ENCODE results near the gene FAM13B. TPM values are rescaled to one million over a fixed set of nuclear protein-coding genes. Genes with fewer than 3 reads are reported as not detected.

FAM13B gene
- total RNA-seq, 1 donor from 2014 or later: 32.0 TPM

DNA sequence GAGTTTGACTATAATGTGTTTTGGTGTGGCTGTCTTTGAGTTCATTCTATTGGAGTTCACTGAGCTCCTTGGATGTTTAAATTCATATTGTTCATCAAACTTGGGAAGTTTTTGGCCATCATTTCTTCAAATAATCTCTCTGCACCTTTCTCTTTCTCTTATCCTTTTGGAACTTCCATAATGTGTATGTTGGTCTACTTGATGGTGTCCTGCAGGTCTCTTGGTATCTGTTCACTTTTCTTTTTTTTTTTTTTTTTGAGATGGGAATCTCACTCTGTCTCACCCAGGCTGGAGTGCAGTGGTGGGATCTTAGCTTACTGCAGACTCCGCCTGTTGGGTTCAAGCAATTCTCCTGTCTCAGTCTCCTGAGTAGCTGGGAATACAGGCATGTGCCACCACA, 116.0 kb downstream of the FAM13B start:
- no peak overlapping the region for H3K27ac Mint-ChIP-seq (ENCODE audit: unreplicated experiment)
- H3K9ac ChIP-seq (ENCODE audit: low read length): no peak overlapping the region

DNA sequence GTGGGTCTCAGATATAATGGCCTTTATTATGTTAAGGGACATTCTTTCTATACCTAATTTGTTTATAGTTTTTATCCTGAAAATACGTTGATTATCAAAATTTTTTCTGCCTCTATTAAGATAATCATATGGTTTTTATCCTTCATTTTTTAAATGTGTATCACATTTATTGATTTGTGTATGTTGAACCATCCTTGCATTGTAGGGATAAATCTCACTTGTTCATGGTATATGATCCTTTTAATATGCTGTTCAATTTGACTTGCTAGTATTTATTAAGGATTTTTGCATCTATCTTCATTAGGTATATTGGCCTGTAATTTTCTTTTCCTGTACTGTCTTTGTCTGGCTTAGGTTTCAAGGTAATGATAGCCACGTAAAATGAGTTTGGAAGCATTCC, 118.1 kb downstream of the FAM13B start:
- Histone ChIP-seq H3K36me3 (ENCODE audit: insufficient read depth, low read length) (no peaks in the 10 kb centered on the region), H3K27me3 (ENCODE audit: insufficient read depth, low read length) (no peaks in the 10 kb centered on the region), H3K79me2 (ENCODE audit: insufficient read depth, low read length) (no peaks in the 10 kb centered on the region), H2AFZ (ENCODE audit: low read depth, low read length) (no peak overlapping the region), H3K9ac (ENCODE audit: low read length) (no peak overlapping the region), H4K20me1 (ENCODE audit: insufficient read depth, low read length) (no peaks in the 10 kb centered on the region), H3K27ac (ENCODE audit: low read depth, low read length) (no peak overlapping the region), H3K4me1 (ENCODE audit: insufficient read depth, low read length) (no peaks in the 10 kb centered on the region), H3K9me3 (ENCODE audit: insufficient read depth, low read depth, low read length) (no peaks in the 10 kb centered on the region), H3K4me3 (ENCODE audit: insufficient read depth, low read depth, low read length) (no peak overlapping the region), H3K4me2 (ENCODE audit: low read length) (no peak overlapping the region)
- H3K27ac Mint-ChIP-seq (ENCODE audit: unreplicated experiment): no peak overlapping the region
- no peaks in the 10 kb centered on the region for H3K27me3 Mint-ChIP-seq (ENCODE audit: low read depth, unreplicated experiment)
- DNase-seq (ENCODE audit: low read depth) (no peak), FAIRE-seq (no peak)
- no peaks in the 10 kb centered on the region for H3K4me1 Mint-ChIP-seq (ENCODE audit: low read depth, unreplicated experiment)
- TF ChIP-seq EZH2 (IDR thresholded peaks at IDR 0.05; ENCODE audit: insufficient read depth, low read length): no peak
- TF ChIP-seq, protein P1, sequence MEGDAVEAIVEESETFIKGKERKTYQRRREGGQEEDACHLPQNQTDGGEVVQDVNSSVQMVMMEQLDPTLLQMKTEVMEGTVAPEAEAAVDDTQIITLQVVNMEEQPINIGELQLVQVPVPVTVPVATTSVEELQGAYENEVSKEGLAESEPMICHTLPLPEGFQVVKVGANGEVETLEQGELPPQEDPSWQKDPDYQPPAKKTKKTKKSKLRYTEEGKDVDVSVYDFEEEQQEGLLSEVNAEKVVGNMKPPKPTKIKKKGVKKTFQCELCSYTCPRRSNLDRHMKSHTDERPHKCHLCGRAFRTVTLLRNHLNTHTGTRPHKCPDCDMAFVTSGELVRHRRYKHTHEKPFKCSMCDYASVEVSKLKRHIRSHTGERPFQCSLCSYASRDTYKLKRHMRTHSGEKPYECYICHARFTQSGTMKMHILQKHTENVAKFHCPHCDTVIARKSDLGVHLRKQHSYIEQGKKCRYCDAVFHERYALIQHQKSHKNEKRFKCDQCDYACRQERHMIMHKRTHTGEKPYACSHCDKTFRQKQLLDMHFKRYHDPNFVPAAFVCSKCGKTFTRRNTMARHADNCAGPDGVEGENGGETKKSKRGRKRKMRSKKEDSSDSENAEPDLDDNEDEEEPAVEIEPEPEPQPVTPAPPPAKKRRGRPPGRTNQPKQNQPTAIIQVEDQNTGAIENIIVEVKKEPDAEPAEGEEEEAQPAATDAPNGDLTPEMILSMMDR (IDR thresholded peaks at IDR 0.05; ENCODE audit: insufficient read depth, low read depth, low read length): no peak
- peaks cover 5% of the 10 kb centered on the region for H3K9me3 Mint-ChIP-seq (ENCODE audit: unreplicated experiment)
- no peaks in the 10 kb centered on the region for H3K36me3 Mint-ChIP-seq (ENCODE audit: low read depth, unreplicated experiment)
- H3K4me3 Mint-ChIP-seq (ENCODE audit: unreplicated experiment): no peak overlapping the region

More for the DNA sequence above, 116.0 kb downstream of the FAM13B start:
- no peak overlapping the region for H3K4me3 ChIP-seq (ENCODE audit: insufficient read depth, low read depth, low read length)
- DNase-seq (ENCODE audit: low read depth) (no peak), FAIRE-seq (no peak)
- peaks cover 5% of the 10 kb centered on the region for H3K9me3 Mint-ChIP-seq (ENCODE audit: unreplicated experiment)
- H4K20me1 ChIP-seq (ENCODE audit: insufficient read depth, low read length): no peaks in the 10 kb centered on the region
- no peak overlapping the region for H3K4me3 Mint-ChIP-seq (ENCODE audit: unreplicated experiment)
- H3K9me3 ChIP-seq (ENCODE audit: insufficient read depth, low read depth, low read length): no peaks in the 10 kb centered on the region
- H3K36me3 Mint-ChIP-seq (ENCODE audit: low read depth, unreplicated experiment): no peaks in the 10 kb centered on the region
- no peaks in the 10 kb centered on the region for H3K27me3 Mint-ChIP-seq (ENCODE audit: low read depth, unreplicated experiment)
- TF ChIP-seq, protein P1 (IDR thresholded peaks at IDR 0.05; ENCODE audit: insufficient read depth, low read depth, low read length): no peak
- TF ChIP-seq EZH2 (IDR thresholded peaks at IDR 0.05; ENCODE audit: insufficient read depth, low read length): no peak
- no peak overlapping the region for H3K27ac ChIP-seq (ENCODE audit: low read depth, low read length)
- H3K79me2 ChIP-seq (ENCODE audit: insufficient read depth, low read length): no peaks in the 10 kb centered on the region
- H3K27me3 ChIP-seq (ENCODE audit: insufficient read depth, low read length): no peaks in the 10 kb centered on the region
- H3K4me2 ChIP-seq (ENCODE audit: low read length): no peak overlapping the region
- peaks cover 5% of the 10 kb centered on the region for H3K4me1 Mint-ChIP-seq (ENCODE audit: low read depth, unreplicated experiment)
- H3K36me3 ChIP-seq (ENCODE audit: insufficient read depth, low read length): no peaks in the 10 kb centered on the region
- H2AFZ ChIP-seq (ENCODE audit: low read depth, low read length): no peak overlapping the region
- peaks cover 3% of the 10 kb centered on the region for H3K4me1 ChIP-seq (ENCODE audit: insufficient read depth, low read length)

DNA sequence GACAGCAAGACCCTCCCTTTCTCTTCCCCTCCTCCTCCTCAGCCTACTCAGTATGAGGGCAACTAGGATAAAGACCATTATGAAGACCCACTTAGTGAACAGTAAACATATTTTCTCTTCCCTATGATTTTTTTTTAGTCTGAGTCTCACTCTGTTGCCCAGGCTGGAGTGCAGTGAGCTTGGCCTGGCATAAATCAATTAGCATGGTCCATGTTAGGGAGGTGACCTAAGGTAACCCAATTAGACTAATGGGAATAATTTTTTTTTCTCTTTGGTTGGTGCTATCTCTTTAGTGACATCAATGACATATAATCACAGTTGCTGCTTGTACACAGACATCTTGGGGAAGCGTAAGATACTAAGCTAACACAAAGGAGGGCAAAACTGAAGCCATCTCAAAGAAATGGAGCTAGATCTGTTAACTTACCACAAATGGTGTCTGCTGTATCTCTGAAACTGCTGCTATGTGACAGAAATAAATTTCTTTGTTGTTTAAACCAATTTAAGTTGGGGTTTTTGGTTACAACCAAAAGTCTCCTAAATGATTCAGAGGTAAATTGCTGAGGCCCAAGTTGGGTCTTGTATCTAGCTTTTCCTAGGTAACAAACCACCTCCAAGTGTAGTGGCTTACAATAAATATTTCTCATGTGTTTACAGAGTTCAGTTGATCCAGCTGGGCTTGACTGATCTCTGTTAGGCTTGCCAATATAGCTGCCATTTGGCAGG, 130.3 kb downstream of the FAM13B start:
- H3K36me3 Mint-ChIP-seq (ENCODE audit: low read depth, unreplicated experiment): no peaks in the 10 kb centered on the region
- FAIRE-seq: no peak
- H3K4me3 Mint-ChIP-seq (ENCODE audit: unreplicated experiment): no peak overlapping the region
- no peaks in the 10 kb centered on the region for H3K9me3 ChIP-seq (ENCODE audit: insufficient read depth, low read depth, low read length)
- H3K27me3 Mint-ChIP-seq (ENCODE audit: low read depth, unreplicated experiment): no peaks in the 10 kb centered on the region
- no peak overlapping the region for H2AFZ ChIP-seq (ENCODE audit: low read depth, low read length)
- H3K9ac ChIP-seq (ENCODE audit: low read length): no peak overlapping the region
- no peaks in the 10 kb centered on the region for H4K20me1 ChIP-seq (ENCODE audit: insufficient read depth, low read length)
- peaks cover 2% of the 10 kb centered on the region for H3K9me3 Mint-ChIP-seq (ENCODE audit: unreplicated experiment)
- H3K27ac Mint-ChIP-seq (ENCODE audit: unreplicated experiment): no peak overlapping the region
- H3K79me2 ChIP-seq (ENCODE audit: insufficient read depth, low read length): no peaks in the 10 kb centered on the region
- TF ChIP-seq, protein P1 (IDR thresholded peaks at IDR 0.05; ENCODE audit: insufficient read depth, low read depth, low read length): no peak
- no peak for TF ChIP-seq EZH2 (IDR thresholded peaks at IDR 0.05; ENCODE audit: insufficient read depth, low read length)
- H3K4me3 ChIP-seq (ENCODE audit: insufficient read depth, low read depth, low read length): no peak overlapping the region
- DNase-seq (ENCODE audit: low read depth): no peak
- no peaks in the 10 kb centered on the region for H3K4me1 Mint-ChIP-seq (ENCODE audit: low read depth, unreplicated experiment)
- H3K27me3 ChIP-seq (ENCODE audit: insufficient read depth, low read length): no peaks in the 10 kb centered on the region
- no peaks in the 10 kb centered on the region for H3K36me3 ChIP-seq (ENCODE audit: insufficient read depth, low read length)
- no peak overlapping the region for H3K4me2 ChIP-seq (ENCODE audit: low read length)
- H3K27ac ChIP-seq (ENCODE audit: low read depth, low read length): no peak overlapping the region
- H3K4me1 ChIP-seq (ENCODE audit: insufficient read depth, low read length): no peaks in the 10 kb centered on the region
